Measurements from ENCODE around the gene SNN. TPM values are rescaled to one million over a fixed set of nuclear protein-coding genes. Genes with fewer than 3 reads are reported as not detected.
A peak's percentile ranks its signal among the peaks of the same experiment; 100 is the strongest.

The SNN gene
- total and polyA plus RNA-seq, 7 experiments from 2014 or later: 17.0 to 86.8 (median 34.3) TPM

DNA sequence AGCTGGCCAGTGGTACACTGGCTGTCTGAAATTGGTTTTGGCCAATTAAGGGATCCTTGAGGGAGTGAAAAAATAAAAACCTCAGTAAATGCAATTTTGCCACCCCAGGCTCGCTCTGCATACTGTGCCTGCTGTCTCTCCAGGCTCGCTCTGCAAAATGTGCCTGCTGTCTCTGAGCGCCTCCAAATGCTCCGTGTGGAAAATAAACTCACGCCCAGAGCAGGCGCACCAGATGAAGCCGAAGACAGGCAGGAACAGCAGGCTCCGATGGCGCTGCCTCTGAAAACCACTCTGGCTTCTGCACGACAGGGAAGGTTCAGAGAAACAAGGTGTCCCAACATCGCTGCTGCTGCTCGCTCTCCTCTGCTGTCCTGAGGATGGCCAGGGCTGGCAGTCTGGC is 29.1 kb downstream of the SNN start:
- ATAC-seq (no peak), DNase-seq (no peak)
- H3K27me3 Mint-ChIP-seq: no peaks in the 10 kb centered on the region
- no peak overlapping the region for H3K4me3 ChIP-seq (ENCODE audit: low read length)
- peak overlapping the region in 3 of 9 donors; percentile 33 to 77 (median 55) for H3K27ac Mint-ChIP-seq
- peak overlapping the region in 1 of 10 donors; percentile 12 for H3K4me3 Mint-ChIP-seq
- H3K27me3 ChIP-seq (ENCODE audit: control insufficient read depth in 2 of 2, insufficient read depth in 2 of 2, low read length in 2 of 2): no peaks in the 10 kb centered on the region
- peaks cover 6 to 7% of the 10 kb centered on the region in 2 donors for H3K4me1 ChIP-seq (ENCODE audit: control insufficient read depth in 2 of 2, insufficient read depth in 2 of 2, low read length in 2 of 2)
- intact Hi-C loops (cut with micrococcal nuclease): no loop called here
- peaks cover 8 to 54% (median 9%) of the 10 kb centered on the region in 3 experiments for H3K36me3 ChIP-seq (ENCODE audit: control insufficient read depth in 2 of 3, insufficient read depth in 3 of 3, low read length in 3 of 3)
- ChIA-PET CTCF (no interaction called here), POLR2A (interaction anchor here (1.2 to 1.5 kb wide), 2 partner anchors 15 to 75 kb away, joined by 3 to 4 read pairs; no protein-coding TSS in a partner anchor)
- peaks cover 12 to 60% (median 23%) of the 10 kb centered on the region in 5 donors for H3K36me3 Mint-ChIP-seq
- peaks cover 27 to 61% (median 39%) of the 10 kb centered on the region in 7 donors for H3K4me1 Mint-ChIP-seq
- no peaks in the 10 kb centered on the region for H3K9me3 ChIP-seq (ENCODE audit: control insufficient read depth in 2 of 3, low read length in 3 of 3)
- H3K9me3 Mint-ChIP-seq: no peaks in the 10 kb centered on the region
- H3K27ac ChIP-seq (ENCODE audit: low read depth, low read length): no peak overlapping the region

DNA sequence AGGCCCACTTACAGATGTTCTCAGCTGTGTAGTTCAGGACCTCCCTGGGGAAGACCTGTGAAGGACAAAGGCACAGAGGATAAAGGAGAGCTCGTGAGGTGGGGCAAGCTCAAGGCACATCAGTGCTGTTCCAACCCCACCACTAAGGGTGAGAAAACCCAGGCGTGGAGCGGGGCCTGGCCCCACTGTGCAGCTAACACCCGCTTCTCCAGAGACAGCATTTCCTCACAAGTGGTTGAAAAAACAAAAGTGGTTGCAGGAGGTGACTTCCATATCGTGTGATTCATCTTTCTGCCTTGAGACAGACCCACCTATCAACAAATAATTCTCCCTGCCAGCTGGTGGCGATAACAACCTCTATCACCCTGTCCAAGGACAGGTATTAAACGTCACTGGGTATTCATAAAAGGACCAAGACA is 30.0 kb downstream of the SNN start:
- Mint-ChIP-seq H3K36me3 (peaks cover 12 to 59% (median 21%) of the 10 kb centered on the region in 5 donors), H3K27me3 (no peaks in the 10 kb centered on the region), H3K4me1 (peaks cover 31 to 63% (median 46%) of the 10 kb centered on the region in 7 donors), H3K9me3 (no peaks in the 10 kb centered on the region), H3K4me3 (peak overlapping the region in 1 of 10 donors; percentile 16), H3K27ac (peak overlapping the region in 8 of 9 donors; percentile 19 to 77 (median 30))
- no peak for DNase-seq
- Histone ChIP-seq H3K36me3 (ENCODE audit: control insufficient read depth in 2 of 3, insufficient read depth in 3 of 3, low read length in 3 of 3) (peaks cover 8 to 50% (median 9%) of the 10 kb centered on the region in 3 experiments), H3K27ac (ENCODE audit: low read depth, low read length) (no peak overlapping the region), H3K27me3 (ENCODE audit: control insufficient read depth in 2 of 2, insufficient read depth in 2 of 2, low read length in 2 of 2) (no peaks in the 10 kb centered on the region), H3K4me1 (ENCODE audit: control insufficient read depth in 2 of 2, insufficient read depth in 2 of 2, low read length in 2 of 2) (peaks cover 6 to 7% of the 10 kb centered on the region in 2 donors), H3K4me3 (ENCODE audit: low read length) (no peak overlapping the region), H3K9me3 (ENCODE audit: control insufficient read depth in 2 of 3, low read length in 3 of 3) (no peaks in the 10 kb centered on the region)
- CTCF ChIA-PET: interaction anchor here (0.9 kb wide), 1 partner anchor 16 kb away, joined by 3 read pairs; no protein-coding TSS in a partner anchor
- intact Hi-C loops (cut with micrococcal nuclease): no loop called here
- ATAC-seq: peak; percentile 50
- POLR2A ChIA-PET: interaction anchor here (0.6 to 1.5 kb wide), 3 partner anchors 10 to 76 kb away, joined by 3 to 4 read pairs (median 4); no protein-coding TSS in a partner anchor

DNA sequence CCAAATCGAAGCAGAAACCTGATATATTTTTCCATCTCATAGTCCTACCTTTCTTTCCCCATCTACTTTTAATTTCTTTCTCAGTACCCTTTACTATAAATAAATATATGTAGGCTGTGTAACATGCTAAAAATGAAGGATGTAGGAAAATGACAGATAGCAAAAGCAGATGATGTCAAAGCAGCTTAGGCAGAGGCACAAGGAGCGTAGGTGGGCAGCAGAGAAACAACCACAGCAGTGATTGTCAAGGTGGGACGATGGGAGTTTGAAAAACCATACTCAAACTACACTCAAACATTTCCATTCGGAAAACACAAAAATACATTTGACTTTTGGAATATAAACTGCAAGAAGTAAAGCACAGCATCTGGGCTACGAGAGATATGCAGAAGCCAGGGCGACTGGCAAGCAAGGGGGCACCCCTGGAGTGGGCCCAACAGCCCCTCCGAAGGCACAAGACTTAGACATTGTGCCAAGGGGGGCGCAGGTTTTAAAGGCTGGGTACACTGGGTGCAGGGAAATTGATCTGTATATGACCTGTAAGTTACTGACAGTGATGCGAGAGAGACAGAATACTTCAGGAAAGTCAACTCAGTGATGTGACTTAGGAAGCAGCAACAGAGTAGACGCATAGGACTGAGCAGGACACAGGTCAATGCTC is 31.1 kb downstream of the SNN start:
- H3K36me3 ChIP-seq (ENCODE audit: control insufficient read depth in 2 of 3, insufficient read depth in 3 of 3, low read length in 3 of 3): peaks cover 8 to 54% (median 9%) of the 10 kb centered on the region in 3 experiments
- H3K27ac Mint-ChIP-seq: peak overlapping the region in 5 of 9 donors; percentile 6 to 78 (median 37)
- no peaks in the 10 kb centered on the region for H3K9me3 Mint-ChIP-seq
- CTCF ChIA-PET: no interaction called here
- peaks cover 6 to 7% of the 10 kb centered on the region in 2 donors for H3K4me1 ChIP-seq (ENCODE audit: control insufficient read depth in 2 of 2, insufficient read depth in 2 of 2, low read length in 2 of 2)
- DNase-seq (no peak), ATAC-seq (no peak)
- no peaks in the 10 kb centered on the region for H3K9me3 ChIP-seq (ENCODE audit: control insufficient read depth in 2 of 3, low read length in 3 of 3)
- H3K27me3 Mint-ChIP-seq: no peaks in the 10 kb centered on the region
- no peak overlapping the region for H3K4me3 Mint-ChIP-seq
- peaks cover 31 to 71% (median 48%) of the 10 kb centered on the region in 7 donors for H3K4me1 Mint-ChIP-seq
- intact Hi-C loops (cut with micrococcal nuclease): no loop called here
- POLR2A ChIA-PET: no interaction called here
- no peak overlapping the region for H3K4me3 ChIP-seq (ENCODE audit: low read length)
- H3K27ac ChIP-seq (ENCODE audit: low read depth, low read length): no peak overlapping the region
- H3K36me3 Mint-ChIP-seq: peaks cover 12 to 67% (median 21%) of the 10 kb centered on the region in 5 donors
- H3K27me3 ChIP-seq (ENCODE audit: control insufficient read depth in 2 of 2, insufficient read depth in 2 of 2, low read length in 2 of 2): no peaks in the 10 kb centered on the region

DNA sequence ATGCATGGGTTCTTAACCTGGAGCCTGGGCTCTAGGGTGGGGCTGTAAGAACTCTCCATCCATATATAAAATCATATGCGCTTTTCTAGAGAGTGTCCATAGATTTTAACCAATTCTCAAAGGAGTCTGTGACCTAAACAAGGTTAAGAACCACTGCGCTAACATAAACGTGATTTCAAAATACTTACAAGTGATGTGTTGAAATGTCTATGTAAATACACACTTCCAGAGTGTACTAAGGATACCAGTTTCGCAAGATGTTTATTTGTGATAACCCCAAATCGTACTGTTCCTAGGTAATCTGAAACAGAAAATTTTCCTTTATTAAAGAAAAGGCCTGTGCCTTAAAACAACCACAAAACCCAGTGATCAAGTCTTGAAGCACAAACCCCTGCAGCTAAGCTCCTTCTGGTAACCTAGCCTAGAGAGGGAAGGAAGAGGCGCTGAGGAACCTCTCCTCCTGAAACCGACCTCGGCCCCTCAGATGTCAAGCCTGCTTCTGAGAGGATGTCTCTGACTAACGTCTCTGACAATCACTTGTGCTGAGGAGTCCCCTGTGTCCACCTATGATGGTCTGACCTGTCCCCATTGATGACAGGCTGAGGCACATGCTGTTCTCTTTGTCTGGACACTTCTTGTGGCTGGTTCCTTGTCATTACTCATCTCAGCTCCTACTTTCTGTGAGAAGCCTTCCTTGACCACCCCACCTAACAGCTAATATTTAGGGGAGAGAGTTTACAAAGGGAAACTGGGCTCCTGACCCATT is 32.2 kb downstream of the SNN start:
- ATAC-seq (peak; percentile 55), DNase-seq (no peak)
- Histone ChIP-seq H3K27me3 (ENCODE audit: control insufficient read depth in 2 of 2, insufficient read depth in 2 of 2, low read length in 2 of 2) (no peaks in the 10 kb centered on the region), H3K4me3 (ENCODE audit: low read length) (no peak overlapping the region), H3K27ac (ENCODE audit: low read depth, low read length) (no peak overlapping the region), H3K4me1 (ENCODE audit: control insufficient read depth in 2 of 2, insufficient read depth in 2 of 2, low read length in 2 of 2) (peaks cover 6 to 7% of the 10 kb centered on the region in 2 donors), H3K36me3 (ENCODE audit: control insufficient read depth in 2 of 3, insufficient read depth in 3 of 3, low read length in 3 of 3) (peaks cover under 1 to 46% (median 9%) of the 10 kb centered on the region in 3 experiments), H3K9me3 (ENCODE audit: control insufficient read depth in 2 of 3, low read length in 3 of 3) (no peaks in the 10 kb centered on the region)
- Mint-ChIP-seq H3K9me3 (no peaks in the 10 kb centered on the region), H3K27ac (peak overlapping the region in 5 of 9 donors; percentile 28 to 72 (median 42)), H3K36me3 (peaks cover 12 to 68% (median 19%) of the 10 kb centered on the region in 5 donors), H3K27me3 (no peaks in the 10 kb centered on the region), H3K4me1 (peaks cover 33 to 74% (median 51%) of the 10 kb centered on the region in 7 donors), H3K4me3 (no peak overlapping the region)
- intact Hi-C loops (cut with micrococcal nuclease): no loop called here
- CTCF ChIA-PET: interaction anchor here (0.6 kb wide), 1 partner anchor 326 kb away, joined by 3 read pairs; no protein-coding TSS in a partner anchor
- POLR2A ChIA-PET: interaction anchor here (0.6 to 0.7 kb wide), 2 partner anchors 11 to 65 kb away, joined by 3 read pairs; no protein-coding TSS in a partner anchor

DNA sequence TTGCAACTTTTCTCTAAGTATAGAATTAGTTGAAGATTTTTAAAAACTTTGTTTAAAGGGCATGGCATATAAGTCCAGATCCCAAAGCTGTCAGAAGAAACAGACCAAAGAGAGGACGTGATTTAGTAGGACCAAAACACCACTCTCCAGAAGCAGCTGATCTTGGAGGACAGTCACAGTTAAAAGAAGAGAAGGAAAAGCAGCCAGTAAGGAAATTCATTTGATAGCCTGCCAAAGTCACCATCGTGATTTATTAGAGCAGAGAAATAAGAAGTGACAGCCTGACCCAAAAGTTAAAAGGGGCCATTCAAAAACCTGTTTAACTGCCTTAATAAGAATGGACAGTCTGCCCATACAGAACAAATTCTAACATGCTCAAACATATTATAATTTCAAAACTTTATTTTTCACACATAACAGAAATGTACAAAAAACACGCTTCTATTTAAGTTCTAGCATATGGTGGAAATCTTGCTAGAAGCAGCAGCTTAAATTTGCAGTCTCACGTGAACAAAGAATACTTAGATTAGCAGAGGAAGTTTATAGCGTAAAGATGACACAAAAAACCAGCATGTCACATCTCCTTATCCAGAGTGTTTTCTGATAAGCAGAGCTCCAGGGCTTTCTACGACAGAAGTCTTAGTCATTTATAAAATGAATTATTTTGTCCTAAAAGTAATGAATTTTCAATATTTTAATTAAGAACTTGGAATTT is 37.2 kb downstream of the SNN start:
- H3K9me3 Mint-ChIP-seq: no peaks in the 10 kb centered on the region
- H3K36me3 Mint-ChIP-seq: peaks cover 6 to 49% (median 20%) of the 10 kb centered on the region in 5 donors
- ChIA-PET CTCF (interaction anchor here (0.7 to 1.4 kb wide), 2 partner anchors 136 to 171 kb away, joined by 3 to 4 read pairs; no protein-coding TSS in a partner anchor), POLR2A (no interaction called here)
- intact Hi-C loops (cut with micrococcal nuclease): no loop called here
- H3K4me3 Mint-ChIP-seq: peak overlapping the region in 1 of 10 donors; percentile 12
- Histone ChIP-seq H3K36me3 (ENCODE audit: control insufficient read depth in 2 of 3, insufficient read depth in 3 of 3, low read length in 3 of 3) (peaks cover 0 to 15% (median 4%) of the 10 kb centered on the region in 3 experiments), H3K27ac (ENCODE audit: low read depth, low read length) (no peak overlapping the region), H3K27me3 (ENCODE audit: control insufficient read depth in 2 of 2, insufficient read depth in 2 of 2, low read length in 2 of 2) (no peaks in the 10 kb centered on the region), H3K4me1 (ENCODE audit: control insufficient read depth in 2 of 2, insufficient read depth in 2 of 2, low read length in 2 of 2) (no peaks in the 10 kb centered on the region), H3K4me3 (ENCODE audit: low read length) (no peak overlapping the region), H3K9me3 (ENCODE audit: control insufficient read depth in 2 of 3, low read length in 3 of 3) (no peaks in the 10 kb centered on the region)
- H3K4me1 Mint-ChIP-seq: peaks cover 11 to 40% (median 25%) of the 10 kb centered on the region in 7 donors
- DNase-seq (no peak), ATAC-seq (no peak)
- peak overlapping the region in 1 of 9 donors; percentile 21 for H3K27ac Mint-ChIP-seq
- H3K27me3 Mint-ChIP-seq: no peaks in the 10 kb centered on the region

DNA sequence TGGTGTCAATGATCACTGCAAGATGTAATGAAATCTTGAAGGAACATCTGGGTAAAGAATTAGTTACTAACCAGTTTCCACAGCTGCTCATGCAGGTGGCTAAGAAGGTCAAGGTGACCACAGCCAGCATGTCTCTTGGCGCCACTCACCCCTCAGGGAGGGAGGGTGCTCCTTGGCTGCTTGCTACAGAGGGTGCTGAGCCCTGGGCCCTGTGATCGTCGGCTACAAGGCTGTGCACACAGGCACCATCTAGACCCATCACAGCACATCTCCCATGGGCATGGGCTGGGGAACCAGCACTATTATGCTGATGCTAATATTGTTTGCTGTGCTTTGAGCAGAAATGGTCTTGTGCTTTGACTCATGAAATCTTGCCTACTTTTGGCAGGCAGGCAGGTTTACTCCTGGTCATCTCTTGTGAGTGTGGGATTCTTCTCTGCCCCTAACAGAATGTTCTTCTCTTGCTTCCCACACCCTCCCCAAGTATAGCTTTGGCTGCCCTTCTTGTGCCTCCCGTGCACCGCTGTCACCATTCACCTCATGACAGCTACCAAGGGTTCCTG is 38.0 kb downstream of the SNN start:
- Histone ChIP-seq H3K9me3 (ENCODE audit: control insufficient read depth in 2 of 3, low read length in 3 of 3) (no peaks in the 10 kb centered on the region), H3K36me3 (ENCODE audit: control insufficient read depth in 2 of 3, insufficient read depth in 3 of 3, low read length in 3 of 3) (peaks cover 0 to 17% (median 4%) of the 10 kb centered on the region in 3 experiments), H3K4me1 (ENCODE audit: control insufficient read depth in 2 of 2, insufficient read depth in 2 of 2, low read length in 2 of 2) (no peaks in the 10 kb centered on the region), H3K27me3 (ENCODE audit: control insufficient read depth in 2 of 2, insufficient read depth in 2 of 2, low read length in 2 of 2) (no peaks in the 10 kb centered on the region), H3K4me3 (ENCODE audit: low read length) (no peak overlapping the region), H3K27ac (ENCODE audit: low read depth, low read length) (no peak overlapping the region)
- ChIA-PET CTCF (no interaction called here), POLR2A (interaction anchor here (0.7 kb wide), 1 partner anchor 151 kb away, joined by 3 read pairs; no protein-coding TSS in a partner anchor)
- H3K9me3 Mint-ChIP-seq: no peaks in the 10 kb centered on the region
- H3K36me3 Mint-ChIP-seq: peaks cover 6 to 52% (median 20%) of the 10 kb centered on the region in 5 donors
- no peak for DNase-seq
- H3K27ac Mint-ChIP-seq: peak overlapping the region in 1 of 9 donors; percentile 38
- intact Hi-C loops (cut with micrococcal nuclease): no loop called here
- peaks cover 6 to 35% (median 21%) of the 10 kb centered on the region in 7 donors for H3K4me1 Mint-ChIP-seq
- no peak overlapping the region for H3K4me3 Mint-ChIP-seq
- H3K27me3 Mint-ChIP-seq: no peaks in the 10 kb centered on the region
- ATAC-seq: no peak
